DND-41 (cell line): ENCODE data around the gene GABRG3.

Experiments used
- EZH2 ChIP-seq: IDR thresholded peaks from 3 replicates; pipeline ENCODE4 v1.6.1; 2012; ENCODE audit warnings: borderline replicate concordance, low read depth, mild to moderate bottlenecking, moderate library complexity, low read length, inconsistent platforms; ENCODE audit not compliant: severe bottlenecking
- TF ChIP-seq, protein P1 (sequence below): IDR thresholded peaks from 2 replicates; pipeline ENCODE4 v1.5.1; 2012; ENCODE audit warnings: borderline replicate concordance, low read length, moderate library complexity, mild to moderate bottlenecking; ENCODE audit not compliant: poor library complexity, severe bottlenecking; ENCODE audit errors: extremely low read depth

GRCh38 chr15:27482287-27482686 lies 511.3 kb downstream of the GABRG3 start:
- TF ChIP-seq, protein P1, sequence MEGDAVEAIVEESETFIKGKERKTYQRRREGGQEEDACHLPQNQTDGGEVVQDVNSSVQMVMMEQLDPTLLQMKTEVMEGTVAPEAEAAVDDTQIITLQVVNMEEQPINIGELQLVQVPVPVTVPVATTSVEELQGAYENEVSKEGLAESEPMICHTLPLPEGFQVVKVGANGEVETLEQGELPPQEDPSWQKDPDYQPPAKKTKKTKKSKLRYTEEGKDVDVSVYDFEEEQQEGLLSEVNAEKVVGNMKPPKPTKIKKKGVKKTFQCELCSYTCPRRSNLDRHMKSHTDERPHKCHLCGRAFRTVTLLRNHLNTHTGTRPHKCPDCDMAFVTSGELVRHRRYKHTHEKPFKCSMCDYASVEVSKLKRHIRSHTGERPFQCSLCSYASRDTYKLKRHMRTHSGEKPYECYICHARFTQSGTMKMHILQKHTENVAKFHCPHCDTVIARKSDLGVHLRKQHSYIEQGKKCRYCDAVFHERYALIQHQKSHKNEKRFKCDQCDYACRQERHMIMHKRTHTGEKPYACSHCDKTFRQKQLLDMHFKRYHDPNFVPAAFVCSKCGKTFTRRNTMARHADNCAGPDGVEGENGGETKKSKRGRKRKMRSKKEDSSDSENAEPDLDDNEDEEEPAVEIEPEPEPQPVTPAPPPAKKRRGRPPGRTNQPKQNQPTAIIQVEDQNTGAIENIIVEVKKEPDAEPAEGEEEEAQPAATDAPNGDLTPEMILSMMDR, result no peak
- no peak for TF ChIP-seq EZH2
